H4 (cell line): ENCODE data around the gene RPH3AL. TPM values are rescaled to one million over a fixed set of nuclear protein-coding genes. Genes with fewer than 3 reads are reported as not detected.
"Not testable (repeated sequence)": the region's sequence is repeated elsewhere in the genome, so short reads cannot be mapped to it uniquely, and the experiment has no call there.

Experiments used
- DNase-seq: peaks from one replicate; pipeline ENCODE4 v3.0.0-alpha.2; 2015; ENCODE audit warnings: low spot score
- total RNA-seq: library from RNA; depleted of rRNA; stranded (reverse); fragments of >200 nt; shearing (Covaris generic); gene quantifications from 2 replicates; pipeline ENCODE4 v1.2.3, GENCODE V29; 2014

RPH3AL gene
- total RNA-seq, 1 experiment from 2014 or later: 6.0 TPM

DNA sequence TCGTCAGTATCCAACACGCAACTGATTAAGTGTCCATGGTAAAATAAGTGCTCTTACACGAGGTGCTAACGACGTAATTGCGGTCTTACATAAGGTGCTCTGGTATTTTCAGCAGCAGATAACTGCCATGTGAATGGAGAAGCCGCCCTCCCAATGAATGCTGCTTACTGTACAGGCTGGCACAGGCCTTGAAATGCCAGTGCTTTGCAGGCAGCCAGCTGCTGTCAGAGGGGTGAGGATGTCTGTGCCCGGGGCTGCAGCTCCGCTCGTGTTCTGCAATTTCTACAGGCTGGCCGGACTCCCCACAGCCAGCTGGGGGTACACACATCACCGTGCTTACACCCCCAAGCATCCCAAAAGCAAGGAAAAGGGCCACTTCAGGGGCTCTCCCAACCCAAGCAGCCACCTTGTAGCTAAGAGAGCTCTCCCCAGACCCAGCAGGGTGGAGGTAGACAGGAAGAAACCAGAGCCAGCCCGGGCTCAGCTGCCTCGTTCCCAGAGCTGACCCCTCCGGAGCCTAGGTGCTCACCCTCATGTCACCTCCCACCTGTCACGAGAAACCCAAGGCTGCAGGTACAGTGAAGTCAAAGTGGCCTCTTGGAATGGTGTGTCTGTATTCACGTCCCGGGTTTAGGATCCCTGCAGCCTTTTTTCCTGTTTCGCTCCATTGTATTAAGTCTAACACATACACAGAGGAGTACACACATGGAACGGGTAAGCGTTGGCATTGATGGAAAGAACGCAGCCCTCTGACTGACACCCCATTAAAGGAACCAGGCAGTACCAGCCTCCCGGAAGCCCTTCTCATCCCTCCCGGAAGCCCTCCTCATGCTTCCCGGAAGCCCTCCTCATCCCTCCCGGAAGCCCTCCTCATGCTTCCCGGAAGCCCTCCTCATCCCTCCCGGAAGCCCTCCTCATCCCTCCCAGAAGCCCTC lies 27.2 kb upstream of the RPH3AL start:
- no peak for DNase-seq

DNA sequence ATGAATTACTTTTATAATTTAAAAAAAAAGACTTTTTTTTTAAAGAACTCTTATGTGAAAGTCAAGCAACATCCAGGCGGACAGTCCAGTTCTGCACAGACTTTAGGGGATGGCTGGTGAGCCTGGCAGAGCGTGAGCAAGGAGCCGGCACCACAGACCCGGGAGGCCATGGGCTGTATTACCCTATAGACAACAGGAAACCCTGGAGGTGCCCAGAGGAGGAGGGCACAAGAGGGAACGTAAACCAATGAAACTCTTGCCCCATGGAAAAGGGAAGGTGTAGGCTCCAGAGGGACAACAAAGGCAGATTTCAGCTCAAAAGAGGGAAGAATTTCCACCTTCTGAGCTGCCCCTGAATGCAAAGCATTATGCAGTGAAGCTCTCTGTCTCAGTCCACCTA lies 25.5 kb upstream of the RPH3AL start:
- DNase-seq: no peak

DNA sequence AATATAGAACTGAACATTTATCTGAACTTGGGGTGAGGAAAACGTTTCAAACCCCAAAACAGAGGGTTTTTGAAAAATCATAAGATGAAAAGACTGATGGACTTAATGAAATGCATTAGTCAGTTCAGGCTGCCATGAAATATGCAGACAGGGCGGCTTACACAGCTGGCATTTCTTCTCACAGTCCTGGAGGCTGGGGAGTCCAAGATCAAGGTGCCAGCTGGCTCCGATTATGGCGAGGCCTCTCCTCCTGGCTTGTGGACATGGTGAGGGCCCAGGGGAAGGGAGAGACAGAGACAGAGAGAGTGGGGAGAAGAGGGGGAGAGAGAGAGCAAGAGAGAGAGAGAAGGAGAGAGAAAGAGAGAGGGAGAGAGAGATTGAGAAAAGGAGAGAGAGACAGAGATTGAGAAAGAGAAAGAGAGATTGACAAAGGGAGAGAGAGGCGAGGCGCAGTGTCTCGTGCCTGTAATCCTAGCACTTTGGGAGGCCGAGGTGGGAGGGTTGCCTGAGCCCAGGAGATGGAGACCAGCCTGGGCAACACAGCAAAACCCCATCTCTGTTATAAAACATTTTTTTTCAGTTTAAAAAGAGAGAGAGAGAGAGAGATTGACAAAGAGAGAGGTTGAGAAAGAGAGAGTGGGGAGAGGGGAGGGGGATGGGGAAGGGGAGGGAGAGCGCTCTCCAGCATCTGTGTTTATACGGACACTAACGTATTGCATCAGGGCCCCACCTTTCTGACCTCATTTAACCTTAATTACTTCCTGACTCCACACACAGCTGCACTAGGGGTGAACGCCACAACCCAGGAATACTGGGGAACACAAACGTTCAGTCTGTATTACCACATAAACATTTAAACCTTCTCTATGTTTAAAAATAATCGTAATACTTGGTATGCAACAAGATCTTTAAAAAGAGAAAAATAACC lies 24.6 kb upstream of the RPH3AL start:
- peak; percentile 40 for DNase-seq

GRCh38 chr17:373613-374230 lies 21.1 kb upstream of the RPH3AL start:
- no peak for DNase-seq

DNA sequence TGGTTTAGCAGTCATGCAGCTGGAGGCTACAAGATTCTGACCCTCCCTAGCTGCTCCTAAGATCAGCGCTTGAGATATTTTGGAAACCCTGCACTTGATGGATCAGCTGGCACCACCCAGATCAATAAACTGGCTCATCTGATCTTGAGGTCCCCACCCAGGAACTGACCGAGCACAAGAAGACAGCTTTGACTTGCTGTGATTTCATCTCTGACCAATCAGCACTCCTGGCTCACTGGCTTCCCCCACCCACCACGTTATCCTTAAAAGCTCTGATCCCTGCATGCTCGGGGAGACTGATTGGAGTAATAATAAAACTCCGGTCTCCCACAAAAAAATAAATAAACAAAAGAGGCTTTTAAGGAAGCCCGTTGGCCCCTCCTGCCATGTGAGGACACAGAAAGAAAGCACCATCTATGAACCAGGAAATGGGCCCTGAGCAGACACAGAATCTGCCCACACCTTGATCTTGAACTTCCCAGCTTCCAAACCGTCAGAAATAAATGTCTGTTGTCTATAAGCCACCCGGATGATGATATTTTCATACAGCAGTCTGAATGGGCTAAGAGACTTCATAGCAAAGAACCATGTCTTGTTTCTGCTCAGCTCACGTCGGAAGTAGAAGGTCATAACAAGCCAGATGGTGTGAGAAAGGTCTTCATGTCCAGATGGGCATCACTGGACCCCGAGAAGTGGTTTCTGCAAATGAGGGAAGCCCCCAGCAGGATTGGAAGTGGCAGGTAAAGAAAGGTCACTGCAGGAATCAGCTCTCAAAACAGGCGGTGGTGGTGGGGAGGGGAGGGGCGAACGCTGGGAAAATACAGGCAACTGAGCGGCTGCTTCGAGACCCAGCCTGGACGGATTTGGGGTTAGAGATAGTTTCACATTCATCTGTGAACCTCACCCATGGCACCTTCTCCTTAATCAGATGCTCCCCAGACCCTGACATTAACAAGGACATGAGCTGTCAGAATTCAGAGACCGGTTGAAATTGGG lies 19.8 kb upstream of the RPH3AL start:
- peak; percentile 80 for DNase-seq

DNA sequence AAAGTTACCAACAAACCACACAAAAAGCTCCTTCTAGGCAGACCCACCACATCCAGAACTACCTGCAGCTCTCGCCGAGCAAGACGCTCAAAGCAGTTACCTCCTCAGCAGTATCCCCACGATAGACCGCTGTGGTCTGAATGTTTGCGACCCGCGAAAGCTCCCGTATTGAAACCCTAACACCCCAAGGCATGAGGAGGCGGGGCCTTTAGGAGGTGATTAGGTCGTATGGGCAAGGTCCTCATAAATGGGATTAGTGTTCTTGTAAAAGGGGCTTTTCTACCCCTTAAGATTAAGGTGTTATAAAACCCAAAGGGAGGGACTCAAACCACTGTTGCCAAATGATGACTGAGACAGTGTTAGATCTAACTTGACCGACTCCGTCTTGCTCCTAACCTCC lies 19.0 kb upstream of the RPH3AL start:
- DNase-seq: no peak

DNA sequence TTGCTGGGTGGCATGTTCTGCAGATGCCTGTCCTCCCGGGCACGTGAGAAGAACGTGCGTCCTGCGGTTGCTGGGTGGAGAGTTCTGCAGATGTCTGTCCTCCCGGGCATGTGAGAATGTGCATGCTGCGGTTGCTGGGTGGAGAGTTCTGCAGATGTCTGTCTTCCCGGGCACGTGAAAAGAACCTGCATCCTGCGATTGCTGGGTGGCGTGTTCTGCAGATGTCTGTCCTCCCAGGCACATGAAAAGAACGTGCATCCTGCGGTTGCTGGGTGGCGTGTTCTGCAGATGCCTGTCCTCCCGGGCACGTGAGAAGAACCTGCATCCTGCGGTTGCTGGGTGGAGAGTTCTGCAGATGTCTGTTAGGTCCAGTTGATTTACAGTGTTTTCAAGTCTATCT lies 15.0 kb upstream of the RPH3AL start:
- DNase-seq: not testable (repeated sequence)

DNA sequence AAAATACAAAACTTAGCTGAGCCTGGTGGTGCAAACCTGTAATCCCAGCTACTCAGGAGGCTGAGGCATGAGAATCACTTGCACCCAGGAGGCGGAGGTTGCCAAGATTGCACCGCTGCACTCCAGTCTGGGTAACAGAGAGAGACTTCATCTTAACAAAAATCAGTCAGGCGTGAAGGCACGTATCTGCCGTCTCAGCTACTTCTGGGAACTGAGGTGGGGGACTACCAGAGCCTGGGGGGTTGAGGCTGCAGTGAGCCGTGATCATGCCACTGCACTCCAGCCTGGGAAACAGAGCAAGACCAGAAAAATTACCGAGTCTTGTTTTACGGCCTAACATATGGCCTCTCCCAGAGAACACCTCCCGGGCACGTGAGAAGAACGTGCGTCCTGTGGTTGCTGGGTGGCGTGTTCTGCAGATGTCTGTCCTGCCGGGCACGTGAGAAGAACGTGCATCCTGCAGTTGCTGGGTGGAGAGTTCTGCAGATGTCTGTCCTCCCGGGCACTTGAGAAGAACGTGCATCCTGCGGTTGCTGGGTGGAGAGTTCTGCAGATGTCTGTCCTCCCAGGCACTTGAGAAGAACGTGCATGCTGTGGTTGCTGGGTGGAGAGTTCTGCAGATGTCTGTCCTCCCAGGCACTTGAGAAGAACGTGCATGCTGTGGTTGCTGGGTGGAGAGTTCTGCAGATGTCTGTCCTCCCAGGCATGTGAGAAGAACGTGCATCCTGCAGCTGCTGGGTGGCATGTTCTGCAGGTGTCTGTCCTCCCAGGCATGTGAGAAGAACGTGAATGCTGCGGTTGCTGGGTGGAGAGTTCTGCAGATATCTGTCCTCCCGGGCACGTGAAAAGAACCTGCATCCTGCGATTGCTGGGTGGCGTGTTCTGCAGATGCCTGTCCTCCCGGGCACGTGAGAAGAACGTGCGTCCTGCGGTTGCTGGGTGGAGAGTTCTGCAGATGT lies 14.3 kb upstream of the RPH3AL start:
- DNase-seq: not testable (repeated sequence)

- no peak for DNase-seq
These were observed 12.2 kb upstream of the RPH3AL start for GRCh38 chr17:364766-365165.

DNA sequence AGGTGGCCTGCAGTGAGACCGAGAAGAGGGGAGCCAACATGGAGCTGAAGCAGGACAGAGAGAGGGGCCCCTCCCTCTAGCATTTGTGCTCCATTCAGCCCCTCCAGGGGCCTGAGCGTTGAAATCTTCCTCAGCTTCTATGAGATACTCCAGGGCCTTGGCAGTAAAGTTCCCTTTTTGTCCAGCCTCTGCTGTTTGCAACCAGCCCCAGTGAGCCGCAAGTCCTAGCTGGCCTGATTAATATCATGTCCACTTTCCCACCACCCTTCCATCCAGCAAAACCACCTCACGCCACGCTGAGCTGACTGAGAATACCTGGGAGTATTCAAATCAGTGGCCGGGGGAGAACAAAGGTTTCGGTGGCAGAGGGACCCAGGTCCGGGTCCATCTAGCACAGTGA lies 11.7 kb upstream of the RPH3AL start:
- no peak for DNase-seq

GRCh38 chr17:362721-363120 lies 10.1 kb upstream of the RPH3AL start:
- no peak for DNase-seq

GRCh38 chr17:360092-360750 lies 7.6 kb upstream of the RPH3AL start:
- no peak for DNase-seq

DNA sequence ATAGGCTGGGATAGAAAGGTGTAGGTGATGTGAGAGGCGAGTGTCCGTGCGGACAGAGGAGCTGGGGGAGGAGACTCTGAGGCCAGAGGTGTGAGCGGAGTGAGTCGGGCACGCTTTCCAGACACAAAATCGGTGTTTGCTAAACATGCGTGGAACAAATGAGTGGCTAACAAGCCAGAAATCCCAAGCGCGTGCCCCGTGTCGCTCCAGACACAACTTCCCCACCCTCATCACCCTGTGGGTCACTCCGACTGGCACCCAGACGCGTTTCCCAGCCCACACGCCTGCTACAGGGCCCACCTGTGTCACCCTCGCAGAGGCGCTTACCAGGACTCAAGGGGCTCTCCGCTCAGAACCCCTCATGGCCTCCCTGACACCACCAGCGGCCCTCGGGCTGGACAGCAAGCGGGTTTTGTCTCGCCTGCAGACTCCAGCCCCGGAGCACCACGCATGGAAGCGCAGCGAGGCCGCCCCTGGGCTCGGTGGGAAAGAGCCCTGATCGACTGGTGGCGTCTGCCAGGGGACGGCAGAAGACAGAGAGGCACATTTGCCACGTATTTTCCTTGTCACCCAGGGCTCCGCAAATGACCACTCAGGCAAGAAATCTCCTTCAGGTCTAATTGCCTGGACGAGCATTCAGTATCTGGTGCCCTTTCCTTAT lies 6.0 kb upstream of the RPH3AL start:
- DNase-seq: no peak

- DNase-seq: no peak
These were observed 5.0 kb upstream of the RPH3AL start for GRCh38 chr17:357644-358043.

DNA sequence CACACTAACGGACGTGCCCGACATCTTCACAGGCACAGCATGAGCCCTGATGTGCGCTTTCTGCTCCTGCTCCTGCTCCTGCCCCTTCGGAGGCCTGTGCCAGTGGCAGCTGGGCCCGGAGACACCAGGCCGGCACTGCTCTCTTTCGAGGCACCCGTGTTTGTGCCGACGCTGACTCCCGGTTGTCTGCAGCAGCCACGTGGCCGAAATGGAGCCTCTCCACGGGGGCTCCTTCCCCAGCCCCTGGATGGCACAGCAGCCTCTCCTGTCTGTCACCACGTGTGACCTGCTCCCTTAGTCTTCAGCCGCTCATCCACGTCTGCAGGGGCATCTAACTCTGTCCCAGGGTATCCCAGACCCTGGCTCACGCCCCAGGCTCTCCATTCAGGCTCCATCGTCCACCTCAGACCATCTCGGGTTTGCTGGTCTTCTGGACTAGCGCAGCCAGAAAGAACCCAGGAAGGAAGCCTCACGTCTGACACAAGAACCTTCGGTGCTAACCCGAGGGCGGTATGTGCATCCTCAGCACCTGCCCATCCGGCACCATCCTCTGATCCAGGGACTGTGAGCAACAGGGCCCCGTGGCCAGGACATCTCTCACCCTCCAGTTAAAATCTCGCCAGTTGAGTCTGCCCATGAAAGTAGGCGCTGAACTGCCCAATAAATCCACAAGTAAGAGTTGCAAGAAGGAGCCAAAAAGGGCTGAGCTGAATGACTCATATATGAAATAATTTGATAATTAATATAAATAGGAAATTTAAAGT lies 4.2 kb upstream of the RPH3AL start:
- DNase-seq: no peak

GRCh38 chr17:354651-355556 lies 2.3 kb upstream of the RPH3AL start:
- no peak for DNase-seq

- no peak for DNase-seq
These were observed 1.2 kb upstream of the RPH3AL start for GRCh38 chr17:353838-354234.
